Measurements from ENCODE around the gene MRGPRX1. TPM values are rescaled to one million over a fixed set of nuclear protein-coding genes. Genes with fewer than 3 reads are reported as not detected.
"Not testable (repeated sequence)": the region's sequence is repeated elsewhere in the genome, so short reads cannot be mapped to it uniquely, and the experiment has no call there.

Gene MRGPRX1
- total and polyA plus RNA-seq, 7 experiments from 2014 or later = not detected

GRCh38 chr11:18912883-18913282 lies 26.3 kb downstream of the MRGPRX1 start:
- H3K4me1 ChIP-seq (ENCODE audit: control insufficient read depth in 2 of 2, insufficient read depth in 2 of 2, low read length in 2 of 2) = no peaks in the 10 kb centered on the region
- ATAC-seq (no peak), DNase-seq (no peak)
- H3K36me3 ChIP-seq (ENCODE audit: control insufficient read depth in 2 of 3, insufficient read depth in 3 of 3, low read length in 3 of 3) = no peaks in the 10 kb centered on the region
- Mint-ChIP-seq H3K36me3 (no peaks in the 10 kb centered on the region), H3K4me3 (no peak overlapping the region), H3K4me1 (no peaks in the 10 kb centered on the region), H3K27ac (no peak overlapping the region), H3K27me3 (peaks cover 6 to 46% (median 22%) of the 10 kb centered on the region in 5 donors), H3K9me3 (peaks cover 0 to 3% (median 0%) of the 10 kb centered on the region in 11 donors)
- CTCF ChIA-PET = no interaction called here
- peaks cover 0 to 4% of the 10 kb centered on the region in 2 donors for H3K27me3 ChIP-seq (ENCODE audit: control insufficient read depth in 2 of 2, insufficient read depth in 2 of 2, low read length in 2 of 2)
- H3K4me3 ChIP-seq (ENCODE audit: low read length) = no peak overlapping the region
- intact Hi-C loops (cut with micrococcal nuclease) = no loop called here
- no peak overlapping the region for H3K27ac ChIP-seq (ENCODE audit: low read depth, low read length)
- no peaks in the 10 kb centered on the region for H3K9me3 ChIP-seq (ENCODE audit: control insufficient read depth in 2 of 3, low read length in 3 of 3)
- POLR2A ChIA-PET = no interaction called here

- no peaks in the 10 kb centered on the region for H3K4me1 Mint-ChIP-seq
- no peak for DNase-seq
- Histone ChIP-seq H3K27ac (ENCODE audit: low read depth, low read length) (no peak overlapping the region), H3K36me3 (ENCODE audit: control insufficient read depth in 2 of 3, insufficient read depth in 3 of 3, low read length in 3 of 3) (no peaks in the 10 kb centered on the region), H3K4me1 (ENCODE audit: control insufficient read depth in 2 of 2, insufficient read depth in 2 of 2, low read length in 2 of 2) (no peaks in the 10 kb centered on the region), H3K27me3 (ENCODE audit: control insufficient read depth in 2 of 2, insufficient read depth in 2 of 2, low read length in 2 of 2) (peaks cover 0 to 4% of the 10 kb centered on the region in 2 donors), H3K4me3 (ENCODE audit: low read length) (no peak overlapping the region), H3K9me3 (ENCODE audit: control insufficient read depth in 2 of 3, low read length in 3 of 3) (no peaks in the 10 kb centered on the region)
- peaks cover 19 to 46% (median 22%) of the 10 kb centered on the region in 5 donors for H3K27me3 Mint-ChIP-seq
- CTCF ChIA-PET = no interaction called here
- H3K4me3 Mint-ChIP-seq = no peak overlapping the region
- H3K36me3 Mint-ChIP-seq = no peaks in the 10 kb centered on the region
- H3K27ac Mint-ChIP-seq = no peak overlapping the region
- ATAC-seq = no peak
- intact Hi-C loops (cut with micrococcal nuclease) = no loop called here
- POLR2A ChIA-PET = no interaction called here
- H3K9me3 Mint-ChIP-seq = peaks cover 0 to 6% (median 0%) of the 10 kb centered on the region in 11 donors
Measured at GRCh38 chr11:18907391-18907790, 31.8 kb downstream of the MRGPRX1 start.

- CTCF ChIA-PET; H3K27me3 ChIP-seq (ENCODE audit: control insufficient read depth in 2 of 2, insufficient read depth in 2 of 2, low read length in 2 of 2); DNase-seq; H3K4me3 ChIP-seq (ENCODE audit: low read length); H3K27ac Mint-ChIP-seq; ATAC-seq; intact Hi-C loops (cut with micrococcal nuclease); H3K36me3 Mint-ChIP-seq; H3K4me1 ChIP-seq (ENCODE audit: control insufficient read depth in 2 of 2, insufficient read depth in 2 of 2, low read length in 2 of 2); POLR2A ChIA-PET; H3K4me1 Mint-ChIP-seq; H3K4me3 Mint-ChIP-seq; H3K27ac ChIP-seq (ENCODE audit: low read depth, low read length); H3K9me3 ChIP-seq (ENCODE audit: control insufficient read depth in 2 of 3, low read length in 3 of 3); H3K36me3 ChIP-seq (ENCODE audit: control insufficient read depth in 2 of 3, insufficient read depth in 3 of 3, low read length in 3 of 3): not testable (repeated sequence)
- H3K27me3 Mint-ChIP-seq = peaks cover 36 to 58% (median 52%) of the 10 kb centered on the region in 5 donors
- H3K9me3 Mint-ChIP-seq = peaks cover 0 to 19% (median 4%) of the 10 kb centered on the region in 11 donors
Measured at GRCh38 chr11:18900637-18901036, 38.6 kb downstream of the MRGPRX1 start.

- peaks cover 35 to 61% (median 55%) of the 10 kb centered on the region in 5 donors for H3K27me3 Mint-ChIP-seq
- H3K4me3 ChIP-seq (ENCODE audit: low read length); ATAC-seq; H3K27ac Mint-ChIP-seq; intact Hi-C loops (cut with micrococcal nuclease); CTCF ChIA-PET; H3K27me3 ChIP-seq (ENCODE audit: control insufficient read depth in 2 of 2, insufficient read depth in 2 of 2, low read length in 2 of 2); H3K27ac ChIP-seq (ENCODE audit: low read depth, low read length); H3K36me3 ChIP-seq (ENCODE audit: control insufficient read depth in 2 of 3, insufficient read depth in 3 of 3, low read length in 3 of 3); POLR2A ChIA-PET; H3K36me3 Mint-ChIP-seq; H3K4me3 Mint-ChIP-seq; H3K4me1 ChIP-seq (ENCODE audit: control insufficient read depth in 2 of 2, insufficient read depth in 2 of 2, low read length in 2 of 2); DNase-seq; H3K4me1 Mint-ChIP-seq; H3K9me3 ChIP-seq (ENCODE audit: control insufficient read depth in 2 of 3, low read length in 3 of 3): not testable (repeated sequence)
- H3K9me3 Mint-ChIP-seq = peaks cover 0 to 21% (median 5%) of the 10 kb centered on the region in 11 donors
Measured at GRCh38 chr11:18900151-18900611, 39.0 kb downstream of the MRGPRX1 start.

DNA sequence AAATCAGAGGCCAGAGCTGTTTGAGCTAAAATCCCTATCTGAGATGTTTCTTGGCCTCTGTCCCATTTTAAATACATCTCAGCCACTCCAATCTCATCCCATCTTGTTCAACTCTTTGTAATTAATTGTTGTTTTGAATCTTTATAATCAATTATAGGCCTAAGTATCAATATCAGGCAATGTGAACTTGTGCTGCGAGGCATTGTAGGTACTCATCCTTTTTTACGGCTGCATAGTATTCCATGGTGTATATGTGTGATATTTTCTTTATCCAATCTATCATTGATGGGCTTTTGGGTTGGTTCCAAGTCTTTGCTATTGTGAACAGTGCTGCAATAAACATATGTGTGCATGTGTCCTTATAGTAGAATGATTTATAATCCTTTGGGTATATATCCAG lies 47.5 kb downstream of the MRGPRX1 start:
- H3K27me3 ChIP-seq (ENCODE audit: control insufficient read depth in 2 of 2, insufficient read depth in 2 of 2, low read length in 2 of 2); ATAC-seq; CTCF ChIA-PET; H3K36me3 Mint-ChIP-seq; H3K4me1 Mint-ChIP-seq; DNase-seq; H3K9me3 ChIP-seq (ENCODE audit: control insufficient read depth in 2 of 3, low read length in 3 of 3); POLR2A ChIA-PET; H3K4me3 Mint-ChIP-seq; H3K4me3 ChIP-seq (ENCODE audit: low read length); H3K27ac Mint-ChIP-seq; H3K36me3 ChIP-seq (ENCODE audit: control insufficient read depth in 2 of 3, insufficient read depth in 3 of 3, low read length in 3 of 3); H3K4me1 ChIP-seq (ENCODE audit: control insufficient read depth in 2 of 2, insufficient read depth in 2 of 2, low read length in 2 of 2); intact Hi-C loops (cut with micrococcal nuclease); H3K27ac ChIP-seq (ENCODE audit: low read depth, low read length): not testable (repeated sequence)
- peaks cover 7 to 29% (median 19%) of the 10 kb centered on the region in 5 donors for H3K27me3 Mint-ChIP-seq
- H3K9me3 Mint-ChIP-seq = peaks cover 2 to 29% (median 16%) of the 10 kb centered on the region in 11 donors

DNA sequence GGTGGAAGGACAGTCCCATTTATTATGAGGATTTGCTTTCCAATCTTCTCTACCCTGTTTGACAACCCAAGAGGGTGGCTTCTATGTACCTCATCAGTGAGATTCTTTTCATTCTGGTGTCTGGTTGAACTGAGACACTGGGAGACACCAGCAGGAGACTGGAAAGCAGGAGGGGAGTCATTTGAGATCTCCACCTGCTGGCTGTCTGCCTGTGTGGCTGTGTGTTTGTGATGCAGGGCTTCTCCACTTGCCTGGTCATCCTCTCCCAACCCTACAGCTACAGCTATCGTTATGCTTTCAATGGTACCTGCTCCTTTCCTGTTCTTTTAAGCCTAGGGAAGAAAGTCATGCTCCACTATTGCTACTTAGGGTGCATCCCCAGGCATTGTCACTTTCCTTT lies 48.6 kb downstream of the MRGPRX1 start:
- Mint-ChIP-seq H3K9me3 (peaks cover 2 to 21% (median 10%) of the 10 kb centered on the region in 11 donors), H3K27me3 (peaks cover 10 to 27% (median 27%) of the 10 kb centered on the region in 5 donors), H3K27ac (no peak overlapping the region), H3K4me1 (no peaks in the 10 kb centered on the region), H3K36me3 (peaks cover 0 to 3% (median 0%) of the 10 kb centered on the region in 5 donors), H3K4me3 (no peak overlapping the region)
- Histone ChIP-seq H3K27ac (ENCODE audit: low read depth, low read length) (no peak overlapping the region), H3K4me1 (ENCODE audit: control insufficient read depth in 2 of 2, insufficient read depth in 2 of 2, low read length in 2 of 2) (no peaks in the 10 kb centered on the region), H3K4me3 (ENCODE audit: low read length) (no peak overlapping the region), H3K9me3 (ENCODE audit: control insufficient read depth in 2 of 3, low read length in 3 of 3) (no peaks in the 10 kb centered on the region), H3K27me3 (ENCODE audit: control insufficient read depth in 2 of 2, insufficient read depth in 2 of 2, low read length in 2 of 2) (no peaks in the 10 kb centered on the region), H3K36me3 (ENCODE audit: control insufficient read depth in 2 of 3, insufficient read depth in 3 of 3, low read length in 3 of 3) (no peaks in the 10 kb centered on the region)
- intact Hi-C loops (cut with micrococcal nuclease) = no loop called here
- ChIA-PET CTCF (no interaction called here), POLR2A (interaction anchor here (0.6 kb wide), 1 partner anchor 653 kb away, joined by 3 read pairs; no protein-coding TSS in a partner anchor)
- ATAC-seq (no peak), DNase-seq (no peak)

Data from naive thymus-derived CD4-positive, alpha-beta T cell (primary cell).